ENCODE results near the gene HIP1R. TPM values are rescaled to one million over a fixed set of nuclear protein-coding genes. Genes with fewer than 3 reads are reported as not detected.

Gene HIP1R
- total and polyA plus RNA-seq, 2 of the 4 experiments (the other 2 are of a cell fraction), result 13.8 to 18.5 TPM

- ATAC-seq (ENCODE audit: low read depth), result no peak
- no TSS peak for BruUV-seq (replicated peaks)
- in situ Hi-C loops (cut with MboI; ENCODE audit: low sequenced_read_pairs) (loop anchor here (5.0 kb wide), 1 partner anchor 78 kb away; no protein-coding TSS in a partner anchor), intact Hi-C loops (cut with micrococcal nuclease) (no loop called here), dilution Hi-C loops (cut with HindIII; ENCODE audit: low sequenced_read_pairs, unreplicated experiment) (no loop called here)
- Histone ChIP-seq H3K9ac (ENCODE audit: low read depth, low read length) (no peak overlapping the region), H2BK5ac (ENCODE audit: low read depth, low read length, poor library complexity, severe bottlenecking) (no peak overlapping the region), H2BK15ac (ENCODE audit: low read depth, low read length) (no peak overlapping the region), H2AFZ (replicated peaks; ENCODE audit: low read length, poor library complexity) (no peak overlapping the region), H3K9me3 (ENCODE audit: control insufficient read depth, insufficient read depth, low read length) (no peaks in the 10 kb centered on the region), H2BK20ac (ENCODE audit: low read depth, low read length) (no peak overlapping the region), H4K20me1 (ENCODE audit: insufficient read depth, low read length) (peaks cover 42% of the 10 kb centered on the region), H3K56ac (ENCODE audit: extremely low read depth, insufficient read depth, low read length) (no peak overlapping the region), H4K5ac (ENCODE audit: low read depth, low read length) (no peak overlapping the region), H2AK5ac (ENCODE audit: low read depth, low read length) (no peak overlapping the region), H3K36me3 (ENCODE audit: control insufficient read depth, insufficient read depth, low read length) (peaks cover 12% of the 10 kb centered on the region), H3K4me2 (ENCODE audit: low read depth, low read length) (no peak overlapping the region), H3K27ac (ENCODE audit: insufficient read depth, low read length) (no peak overlapping the region), H3K18ac (ENCODE audit: low read depth, low read length) (no peak overlapping the region), H3K23ac (ENCODE audit: low read depth, low read length) (no peak overlapping the region), H3K14ac (replicated peaks; ENCODE audit: low read depth, low read length) (no peak overlapping the region), H4K91ac (ENCODE audit: insufficient read depth, low read depth, low read length) (no peak overlapping the region), H3K4ac (ENCODE audit: low read depth, low read length) (no peak overlapping the region), H3K9me1 (ENCODE audit: insufficient read depth, low read length) (peaks cover 6% of the 10 kb centered on the region; the same call in 1 of the 2 replicates), H3K4me1 (ENCODE audit: control insufficient read depth, insufficient read depth, low read length) (peaks cover 27% of the 10 kb centered on the region), H3K27me3 (ENCODE audit: control insufficient read depth, insufficient read depth, low read length) (no peaks in the 10 kb centered on the region), H3K79me1 (ENCODE audit: low read depth in 1 of 2, low read length in 2 of 2) (peaks cover 51 to 84% of the 10 kb centered on the region in 2 experiments), H2BK120ac (ENCODE audit: low read depth, low read length) (no peak overlapping the region), H4K8ac (ENCODE audit: low read depth in 2 of 2, low read length in 2 of 2) (no peak overlapping the region), H3K4me3 (ENCODE audit: insufficient read depth, low read depth, low read length) (no peak overlapping the region), H2AK9ac (replicated peaks; ENCODE audit: low read depth, low read length, poor library complexity) (no peak overlapping the region)
- POLR2A ChIA-PET (ENCODE audit: unreplicated experiment), result no interaction called here
- TF ChIP-seq BHLHE40 (IDR thresholded peaks at IDR 0.05; ENCODE audit: low read depth, low read length) (no peak), CHD1 (IDR thresholded peaks at IDR 0.05; ENCODE audit: low read depth, low read length) (no peak), CEBPB (IDR thresholded peaks at IDR 0.05; ENCODE audit: low read depth, low read length) (no peak), MXI1 (IDR thresholded peaks at IDR 0.05; ENCODE audit: borderline replicate concordance, low read depth, low read length) (no peak), POLR2A (IDR thresholded peaks at IDR 0.05; ENCODE audit: low read depth, low read length) (no peak), USF2 (IDR thresholded peaks at IDR 0.05; ENCODE audit: low read depth, low read length) (no peak), RCOR1 (IDR thresholded peaks at IDR 0.05; ENCODE audit: insufficient replicate concordance, low read length) (no peak), RAD21 (IDR thresholded peaks at IDR 0.05; ENCODE audit: low read length) (no peak), ELK1 (IDR thresholded peaks at IDR 0.05; ENCODE audit: borderline replicate concordance, low read depth, low read length) (no peak), SMC3 (IDR thresholded peaks at IDR 0.05; ENCODE audit: low read depth, low read length) (no peak), NFE2L2 (IDR thresholded peaks at IDR 0.05; ENCODE audit: low read depth, low read length) (no peak), CTCF (conservative IDR thresholded peaks at IDR 0.05; ENCODE audit: low read depth, low read length) (no peak), FOS (IDR thresholded peaks at IDR 0.05; ENCODE audit: low read depth, low read length) (no peak), RFX5 (IDR thresholded peaks at IDR 0.05; ENCODE audit: low read depth, low read length) (no peak), MAZ (IDR thresholded peaks at IDR 0.05; ENCODE audit: borderline replicate concordance, low read depth, low read length) (no peak), MAFK (IDR thresholded peaks at IDR 0.05; ENCODE audit: low read depth, low read length) (no peak)
- WGBS, 2 experiments (ENCODE audit: extremely low coverage in 2 of 2, insufficient read length in 1 of 2), result no CpG with 5 or more reads among the region's 12 CpGs
- DNase-seq, result no peak
- CTCF ChIA-PET, result no interaction called here
Measured at GRCh38 chr12:122874081-122874480, 38.8 kb downstream of the HIP1R start.

All from IMR-90 (cell line).